Stimulated activated effector memory CD8-positive, alpha-beta T cell treated with anti-CD3 and anti-CD28 coated beads, Interleukin-12 subunit alpha, Interleukin-12 subunit beta, amount 100 ng/mL, for 72 hours (primary cell): ENCODE measurements around the gene METTL17.

ENCODE experiments used
- ATAC-seq: fragments of 150-1000 bp; cut with Tn5 transposase; 2 replicates; pipeline ENCODE4 v1.10.0; 2021
- DNase-seq, 2 donors: peaks; one replicate each; pipeline ENCODE4 v3.0.0; 2021 to 2022; ENCODE audit warnings: low spot score in 2 of 2
- H3K27ac Mint-ChIP-seq: one replicate; pipeline ENCODE4 v1.8.0; 2022; ENCODE audit warnings: mild to moderate bottlenecking, mixed read lengths
- H3K36me3 Mint-ChIP-seq: one replicate; pipeline ENCODE4 v1.8.0; 2022; ENCODE audit warnings: mild to moderate bottlenecking, mixed read lengths
- H3K4me1 Mint-ChIP-seq: one replicate; pipeline ENCODE4 v1.8.0; 2022; ENCODE audit warnings: mixed read lengths
- H3K4me3 Mint-ChIP-seq: one replicate; pipeline ENCODE4 v1.8.0; 2022; ENCODE audit warnings: mild to moderate bottlenecking, mixed read lengths
- H3K9me3 Mint-ChIP-seq: one replicate; pipeline ENCODE4 v1.8.0; 2022; ENCODE audit warnings: mixed read lengths

Gene METTL17

GRCh38 chr14:21014761-21015190, 25.0 kb downstream of the METTL17 start:
- H3K4me1 Mint-ChIP-seq, result no peaks in the 10 kb centered on the region
- ATAC-seq (peak; percentile 75), DNase-seq (peak; percentile 66 to 84)
- no peaks in the 10 kb centered on the region for H3K36me3 Mint-ChIP-seq
- no peak overlapping the region for H3K27ac Mint-ChIP-seq
- no peaks in the 10 kb centered on the region for H3K9me3 Mint-ChIP-seq
- H3K4me3 Mint-ChIP-seq, result no peak overlapping the region

GRCh38 chr14:21015312-21015711, 25.5 kb downstream of the METTL17 start:
- no peaks in the 10 kb centered on the region for H3K9me3 Mint-ChIP-seq
- no peaks in the 10 kb centered on the region for H3K36me3 Mint-ChIP-seq
- ATAC-seq, result no peak
- no peak overlapping the region for H3K4me3 Mint-ChIP-seq
- DNase-seq, result no peak
- no peak overlapping the region for H3K27ac Mint-ChIP-seq
- no peaks in the 10 kb centered on the region for H3K4me1 Mint-ChIP-seq

DNA sequence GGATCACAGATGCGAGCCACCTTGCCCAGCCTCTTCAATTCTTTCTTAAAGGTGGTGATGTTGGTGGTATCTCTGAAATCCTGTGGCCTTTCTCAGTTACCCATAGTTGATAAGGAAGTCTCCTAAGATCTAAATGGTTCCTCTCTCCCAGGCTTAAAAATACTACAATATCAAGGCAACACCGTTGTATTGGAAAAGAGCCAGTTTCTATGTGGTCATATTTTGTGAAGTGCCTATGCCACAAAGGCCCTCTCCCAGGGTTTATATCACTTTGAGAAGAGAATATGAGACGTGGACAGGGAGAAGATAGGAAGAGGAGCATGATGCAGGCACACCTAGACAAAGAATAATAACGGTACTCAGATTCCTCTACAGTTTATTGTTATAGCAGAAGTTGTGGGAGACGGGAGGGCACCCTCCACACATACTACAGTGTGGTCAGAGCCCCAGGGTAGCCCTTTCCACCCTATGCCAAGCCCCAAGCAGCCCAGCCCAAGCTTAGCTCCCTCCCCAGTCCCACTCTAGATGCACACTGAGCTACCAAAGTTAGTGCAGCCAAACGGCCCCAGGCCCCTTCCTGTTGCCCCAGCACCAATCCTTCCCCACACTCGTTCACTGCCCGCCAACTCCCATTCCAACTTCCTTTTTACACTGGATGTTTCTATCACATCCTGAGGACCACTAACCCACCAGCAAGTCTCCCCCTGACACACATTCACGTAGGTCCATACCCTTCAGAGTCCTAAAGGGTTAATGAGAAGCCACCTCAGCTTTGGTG, 26.8 kb downstream of the METTL17 start:
- H3K36me3 Mint-ChIP-seq, result no peaks in the 10 kb centered on the region
- DNase-seq, result no peak
- no peaks in the 10 kb centered on the region for H3K4me1 Mint-ChIP-seq
- no peaks in the 10 kb centered on the region for H3K9me3 Mint-ChIP-seq
- no peak overlapping the region for H3K4me3 Mint-ChIP-seq
- ATAC-seq, result no peak
- no peak overlapping the region for H3K27ac Mint-ChIP-seq

- Mint-ChIP-seq H3K4me1 (peaks cover 2% of the 10 kb centered on the region), H3K4me3 (no peak overlapping the region), H3K9me3 (no peaks in the 10 kb centered on the region), H3K27ac (no peak overlapping the region), H3K36me3 (no peaks in the 10 kb centered on the region)
- ATAC-seq (no peak), DNase-seq (no peak)
Measured at GRCh38 chr14:21017528-21018245, 27.9 kb downstream of the METTL17 start.

GRCh38 chr14:21018286-21018685, 28.5 kb downstream of the METTL17 start:
- Mint-ChIP-seq H3K4me3 (no peak overlapping the region), H3K4me1 (peaks cover 7% of the 10 kb centered on the region), H3K27ac (no peak overlapping the region), H3K9me3 (no peaks in the 10 kb centered on the region), H3K36me3 (no peaks in the 10 kb centered on the region)
- no peak for DNase-seq
- ATAC-seq, result no peak

GRCh38 chr14:21018781-21019180, 29.0 kb downstream of the METTL17 start:
- H3K4me1 Mint-ChIP-seq, result peaks cover 10% of the 10 kb centered on the region
- no peak overlapping the region for H3K4me3 Mint-ChIP-seq
- no peaks in the 10 kb centered on the region for H3K36me3 Mint-ChIP-seq
- DNase-seq (no peak), ATAC-seq (no peak)
- H3K9me3 Mint-ChIP-seq, result no peaks in the 10 kb centered on the region
- no peak overlapping the region for H3K27ac Mint-ChIP-seq

DNA sequence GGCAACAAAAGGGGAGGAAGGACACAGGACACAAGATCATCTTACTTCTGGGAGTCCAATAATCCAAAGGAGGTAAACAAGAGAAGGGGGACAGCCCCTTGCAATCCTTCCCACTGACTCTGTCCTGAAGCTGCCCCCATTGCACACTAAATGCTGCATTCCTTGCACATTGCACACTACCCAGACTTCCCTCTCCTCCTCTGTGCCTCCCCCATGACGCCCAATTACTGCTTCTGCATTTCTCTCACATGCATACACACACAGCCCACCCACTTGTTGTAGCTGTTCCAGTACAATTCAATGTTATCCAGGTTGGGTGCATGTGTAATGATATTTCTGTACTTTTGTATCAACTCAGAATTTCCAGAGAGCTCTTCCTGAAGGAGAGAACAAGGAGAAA, 29.6 kb downstream of the METTL17 start:
- Mint-ChIP-seq H3K4me1 (peaks cover 15% of the 10 kb centered on the region), H3K9me3 (no peaks in the 10 kb centered on the region), H3K4me3 (no peak overlapping the region), H3K27ac (no peak overlapping the region), H3K36me3 (no peaks in the 10 kb centered on the region)
- ATAC-seq (no peak), DNase-seq (no peak)

- ATAC-seq (no peak), DNase-seq (no peak)
- H3K27ac Mint-ChIP-seq, result no peak overlapping the region
- no peaks in the 10 kb centered on the region for H3K9me3 Mint-ChIP-seq
- H3K4me3 Mint-ChIP-seq, result no peak overlapping the region
- peaks cover 19% of the 10 kb centered on the region for H3K4me1 Mint-ChIP-seq
- no peaks in the 10 kb centered on the region for H3K36me3 Mint-ChIP-seq
Measured at GRCh38 chr14:21020977-21021545, 31.3 kb downstream of the METTL17 start.

DNA sequence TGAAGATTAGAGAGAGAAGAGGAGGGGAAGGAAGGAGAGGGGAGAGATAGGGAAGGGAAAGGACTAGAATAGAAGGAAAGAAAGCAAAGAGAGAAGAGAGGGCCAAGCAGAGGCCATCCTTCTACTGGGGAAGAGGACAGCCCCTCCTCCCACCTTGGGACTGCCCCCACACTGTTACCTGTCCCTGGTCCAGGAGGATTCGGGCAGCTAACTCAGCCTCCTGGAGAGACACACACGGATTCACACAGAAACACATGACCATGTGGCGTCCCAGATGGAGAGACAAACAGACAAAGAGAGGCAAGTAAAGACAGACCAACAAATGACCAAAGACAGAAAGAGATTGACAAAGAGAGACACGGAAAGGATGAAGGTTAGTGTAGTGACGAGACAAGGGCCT, 32.9 kb downstream of the METTL17 start:
- Mint-ChIP-seq H3K36me3 (no peaks in the 10 kb centered on the region), H3K4me1 (peaks cover 19% of the 10 kb centered on the region), H3K9me3 (no peaks in the 10 kb centered on the region), H3K27ac (no peak overlapping the region), H3K4me3 (no peak overlapping the region)
- no peak for ATAC-seq
- no peak for DNase-seq

GRCh38 chr14:21023174-21023573, 33.4 kb downstream of the METTL17 start:
- ATAC-seq (no peak), DNase-seq (no peak)
- H3K4me1 Mint-ChIP-seq, result peaks cover 19% of the 10 kb centered on the region
- no peak overlapping the region for H3K27ac Mint-ChIP-seq
- H3K4me3 Mint-ChIP-seq, result peak overlapping the region; percentile 75
- no peaks in the 10 kb centered on the region for H3K9me3 Mint-ChIP-seq
- H3K36me3 Mint-ChIP-seq, result no peaks in the 10 kb centered on the region

GRCh38 chr14:21023817-21024584, 34.2 kb downstream of the METTL17 start:
- peak overlapping the region; percentile 46 for H3K27ac Mint-ChIP-seq
- no peaks in the 10 kb centered on the region for H3K36me3 Mint-ChIP-seq
- ATAC-seq (no peak), DNase-seq (no peak)
- no peaks in the 10 kb centered on the region for H3K9me3 Mint-ChIP-seq
- peaks cover 19% of the 10 kb centered on the region for H3K4me1 Mint-ChIP-seq
- peak overlapping the region; percentile 75 for H3K4me3 Mint-ChIP-seq

DNA sequence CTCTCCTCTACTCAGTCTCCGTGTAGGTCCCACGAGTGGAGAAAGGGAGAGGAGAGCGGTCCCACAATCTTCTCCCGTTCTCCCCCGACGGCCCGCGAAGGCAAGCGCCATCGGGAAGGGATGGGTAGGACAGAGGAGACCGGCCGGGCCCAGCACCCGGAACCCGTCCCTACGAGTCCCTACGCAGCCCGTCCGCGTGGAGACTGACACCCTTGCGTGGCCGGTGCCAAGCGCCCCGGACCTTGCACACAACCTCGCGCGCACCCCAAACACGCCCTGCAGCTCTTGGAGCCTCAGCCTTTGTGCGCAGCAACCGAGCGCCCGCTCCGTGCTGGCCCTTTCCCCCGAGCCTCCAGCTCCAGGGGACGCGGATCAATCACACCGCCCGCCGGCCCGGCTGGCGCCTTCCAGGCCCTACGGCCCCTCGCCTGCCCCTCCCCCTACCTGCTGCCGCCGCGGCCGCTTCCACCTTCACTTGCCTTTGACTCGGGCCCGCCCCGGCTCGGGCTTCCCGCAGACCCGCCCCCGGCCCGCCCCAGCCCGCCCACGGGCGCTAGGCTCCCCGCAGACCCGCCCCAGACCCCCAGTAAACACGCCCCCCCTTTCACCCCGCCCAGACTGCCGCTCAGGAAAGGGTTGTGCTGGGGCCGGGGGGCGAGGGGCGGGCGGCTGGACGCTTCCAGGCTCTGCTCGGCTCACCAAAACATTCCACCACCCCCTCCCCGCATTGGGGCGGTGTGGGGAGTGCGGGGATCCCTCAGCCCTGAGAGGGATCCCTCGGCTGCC, 35.0 kb downstream of the METTL17 start, which contains the start of gene NDRG2:
Gene NDRG2 (minus strand): TSS at position 477 of the 786 bp plus-strand sequence. CDS start 1,746 bp downstream, outside the sequence.
- peak; percentile 30 to 69 for DNase-seq
- Mint-ChIP-seq H3K36me3 (no peaks in the 10 kb centered on the region), H3K4me1 (peaks cover 19% of the 10 kb centered on the region), H3K9me3 (no peaks in the 10 kb centered on the region), H3K27ac (peak within 1 kb of the TSS; percentile 46), H3K4me3 (peak within 1 kb of the TSS; percentile 75)
- peak; percentile 82 for ATAC-seq

GRCh38 chr14:21025371-21026273, 35.8 kb downstream of the METTL17 start:
- DNase-seq (no peak), ATAC-seq (no peak)
- peaks cover 19% of the 10 kb centered on the region for H3K4me1 Mint-ChIP-seq
- no peak overlapping the region for H3K27ac Mint-ChIP-seq
- H3K9me3 Mint-ChIP-seq, result no peaks in the 10 kb centered on the region
- H3K4me3 Mint-ChIP-seq, result peak overlapping the region; percentile 75
- H3K36me3 Mint-ChIP-seq, result no peaks in the 10 kb centered on the region
